Dedifferentiated amniotic fluid mesenchymal stem cell (primary cell): ENCODE data around the gene C1orf198.
A peak's percentile ranks its signal among the peaks of the same experiment; 100 is the strongest.

Source experiments
- DNase-seq: peaks from one replicate; pipeline ENCODE4 v3.0.0-alpha.2; 2016; ENCODE audit errors: extremely low spot score

The C1orf198 gene

GRCh38 chr1:230867903-230868735 is at the start of gene C1orf198:
C1orf198 (minus strand) TSS chr1:230868521; CDS start chr1:230868512, 9 bp downstream.
- DNase-seq = no peak

- peak; percentile 64 for DNase-seq
These were observed 49.2 kb upstream of the C1orf198 start for GRCh38 chr1:230917284-230918135.

GRCh38 chr1:230916587-230917283 is 48.4 kb upstream of the C1orf198 start:
- no peak for DNase-seq

GRCh38 chr1:230915078-230915477 is 46.8 kb upstream of the C1orf198 start:
- no peak for DNase-seq

DNA sequence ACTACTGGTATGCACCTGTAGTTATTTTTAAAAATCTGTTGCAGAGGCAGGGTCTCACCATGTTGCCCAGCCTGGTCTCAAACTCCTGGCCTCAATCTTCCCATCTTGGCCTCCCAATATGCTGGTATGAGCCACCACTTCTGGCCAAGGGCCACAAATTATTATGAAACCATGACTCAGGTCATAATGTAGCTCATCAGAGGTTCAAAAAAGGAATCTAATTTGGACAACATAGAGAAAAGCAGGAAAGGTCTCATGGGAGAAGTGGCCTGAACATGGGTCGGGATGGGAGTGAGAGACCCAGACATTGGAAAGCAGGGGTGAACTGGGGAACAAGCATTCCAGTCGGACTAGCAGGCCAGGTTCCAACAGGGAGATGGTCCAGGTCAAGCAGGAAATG is 45.2 kb upstream of the C1orf198 start:
- no peak for DNase-seq

DNA sequence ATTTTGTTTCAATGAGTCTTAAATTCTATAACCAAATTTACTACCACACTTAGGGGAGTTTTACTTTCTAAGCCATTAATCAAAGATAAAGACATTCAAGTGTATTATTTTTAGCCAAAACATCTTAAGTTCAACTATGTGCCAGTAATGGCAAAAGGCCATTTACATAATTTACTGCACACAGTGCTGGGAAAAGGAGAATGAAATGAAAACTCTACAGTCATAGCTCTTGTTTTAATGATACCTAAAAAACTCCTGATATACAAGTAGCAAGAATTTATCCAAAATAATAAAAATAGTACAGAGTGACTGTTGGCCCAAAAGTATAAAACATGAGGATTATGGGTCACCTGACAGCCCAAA is 42.4 kb upstream of the C1orf198 start:
- DNase-seq = no peak

DNA sequence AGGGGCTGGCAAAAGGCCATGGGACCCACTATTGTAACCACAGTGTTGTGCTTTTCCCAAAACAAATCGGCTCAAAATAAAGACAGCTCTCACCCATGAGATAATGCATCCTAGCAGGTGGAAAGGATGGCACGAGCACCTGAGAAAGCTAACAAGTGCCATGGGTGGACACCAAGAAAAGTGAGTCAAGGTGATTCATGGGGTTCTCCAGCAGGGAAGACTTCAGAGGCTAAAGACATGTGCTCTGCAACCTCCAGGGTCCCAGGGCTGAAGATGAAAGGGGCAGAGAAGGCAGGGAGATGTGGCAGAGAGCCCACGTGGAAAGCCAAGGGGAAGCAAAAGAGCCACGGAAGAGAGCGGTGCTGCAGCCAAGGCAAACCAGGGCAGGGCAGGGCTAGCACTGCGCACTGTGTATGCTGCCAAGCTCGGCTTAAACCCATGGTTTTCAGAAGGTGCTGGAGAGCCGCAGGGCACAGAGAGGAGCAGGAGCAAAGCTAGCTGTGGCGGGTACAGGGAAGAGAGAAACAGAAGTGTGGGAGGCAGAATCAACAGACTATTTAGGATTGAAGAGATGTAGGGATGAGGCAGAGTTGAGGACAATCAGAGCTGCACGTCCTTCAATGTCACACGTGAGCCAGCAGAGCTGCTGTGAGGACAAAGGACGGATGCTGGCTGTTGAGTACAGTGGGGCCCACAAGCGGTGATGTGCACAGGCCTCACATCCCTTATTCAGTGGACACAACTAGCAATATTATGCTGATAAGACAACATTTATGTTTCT is 41.8 kb upstream of the C1orf198 start:
- DNase-seq = no peak

- DNase-seq = no peak
These were observed 39.3 kb upstream of the C1orf198 start for GRCh38 chr1:230907472-230908205.

- no peak for DNase-seq
These were observed 37.9 kb upstream of the C1orf198 start for GRCh38 chr1:230906226-230906625.

DNA sequence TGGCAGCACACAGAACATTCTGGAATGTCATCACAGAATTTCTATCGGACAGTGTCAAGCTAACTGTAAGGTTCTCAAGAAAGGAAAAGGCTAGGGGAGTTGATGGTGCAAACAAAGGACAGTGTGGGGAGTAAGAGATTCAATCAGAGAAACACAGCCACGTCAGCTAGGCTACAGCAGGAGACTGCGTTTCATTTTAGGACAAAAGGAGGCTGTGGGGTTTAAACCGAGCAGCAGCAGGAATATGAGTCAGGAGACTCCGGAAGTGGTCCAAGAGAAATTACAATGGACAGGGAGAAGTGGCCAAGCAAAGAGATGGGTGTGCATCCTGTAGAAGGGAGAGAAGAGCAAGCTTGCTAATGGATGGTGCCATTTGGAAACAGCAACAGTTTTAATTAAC is 37.4 kb upstream of the C1orf198 start:
- no peak for DNase-seq

GRCh38 chr1:230902349-230902923 is 34.1 kb upstream of the C1orf198 start:
- no peak for DNase-seq

GRCh38 chr1:230901671-230902070 is 33.4 kb upstream of the C1orf198 start:
- no peak for DNase-seq

- no peak for DNase-seq
These were observed 32.7 kb upstream of the C1orf198 start for GRCh38 chr1:230900984-230901383.

GRCh38 chr1:230899841-230900251 is 31.5 kb upstream of the C1orf198 start:
- peak; percentile 96 for DNase-seq

DNA sequence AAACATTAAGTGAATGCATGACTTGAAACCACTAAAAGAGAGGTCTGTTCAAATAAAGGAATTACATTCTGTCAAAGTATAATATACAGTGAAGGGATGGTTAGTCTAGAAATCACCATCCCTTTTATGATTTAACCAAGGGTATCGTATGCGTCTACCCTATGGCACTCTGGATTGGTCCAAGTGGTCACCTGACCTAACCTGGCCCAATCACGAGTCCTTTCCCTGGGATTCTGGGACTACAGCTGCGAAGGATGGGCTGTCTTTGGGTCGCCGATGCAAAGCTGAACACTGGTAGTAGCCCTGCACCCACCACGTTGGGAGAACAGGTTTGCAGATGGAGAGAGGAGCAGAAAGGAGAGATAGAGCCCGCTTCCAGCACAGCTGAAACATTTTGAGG is 30.4 kb upstream of the C1orf198 start:
- DNase-seq = no peak

DNA sequence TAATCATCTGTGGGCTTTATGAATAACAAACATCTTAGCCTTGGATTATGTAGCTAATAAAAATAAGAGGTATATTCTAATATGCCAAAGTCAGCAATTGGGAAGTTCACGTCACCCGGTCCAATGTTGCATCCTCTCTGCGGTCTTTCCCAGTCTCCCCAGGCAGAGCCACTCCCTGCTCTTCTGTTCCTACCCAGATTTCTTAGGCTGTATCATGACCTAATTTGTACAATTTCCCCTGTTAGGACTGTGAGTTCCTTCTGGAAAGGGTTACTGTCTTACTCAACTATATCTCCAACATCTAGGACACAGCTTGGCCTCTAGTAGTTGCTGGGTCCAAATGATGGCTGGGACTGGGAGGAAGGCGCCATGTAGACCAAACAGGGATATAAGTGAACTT is 29.8 kb upstream of the C1orf198 start:
- no peak for DNase-seq

DNA sequence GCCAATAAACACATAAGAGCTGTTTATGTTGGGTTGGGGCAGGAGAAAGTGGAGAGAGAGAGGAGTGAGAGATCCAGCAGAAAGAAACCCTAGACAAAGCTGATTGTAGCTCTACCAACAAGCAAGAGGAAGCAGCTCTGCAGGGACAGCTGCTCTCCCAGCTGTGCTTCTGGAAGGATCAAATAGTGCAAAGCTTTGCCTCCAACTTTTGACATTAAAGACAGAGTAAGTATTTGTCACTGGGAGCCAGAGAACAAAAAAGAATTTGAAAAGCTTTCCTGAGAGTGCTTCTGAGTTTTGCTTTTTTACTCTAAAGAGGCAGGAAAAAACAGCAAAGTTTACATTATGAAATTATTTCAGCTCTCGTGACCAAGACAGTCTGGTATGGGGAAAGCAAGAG is 28.5 kb upstream of the C1orf198 start:
- no peak for DNase-seq

GRCh38 chr1:230895452-230895851 is 27.1 kb upstream of the C1orf198 start:
- DNase-seq = no peak

GRCh38 chr1:230894664-230895063 is 26.3 kb upstream of the C1orf198 start:
- DNase-seq = no peak

DNA sequence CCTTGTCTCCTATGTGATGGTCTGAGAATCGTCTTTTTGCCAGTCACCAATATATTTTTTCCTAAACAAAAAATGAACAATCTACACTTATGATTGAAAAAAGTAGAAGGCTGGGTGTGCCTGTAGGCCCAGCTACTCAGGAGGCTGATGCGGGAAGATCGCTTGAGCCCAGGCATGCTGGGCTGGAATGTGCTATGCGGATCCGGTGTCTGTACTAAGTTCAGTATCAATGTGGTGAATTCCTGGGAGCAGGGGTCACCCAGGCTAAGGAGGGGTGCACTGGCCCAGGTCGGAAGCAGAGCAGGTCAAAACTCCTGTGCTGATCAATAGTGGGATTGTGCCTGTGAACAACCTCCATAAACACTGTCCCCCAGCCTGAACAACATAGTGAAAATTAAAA is 25.7 kb upstream of the C1orf198 start:
- DNase-seq = no peak
